MM.1S (cell line): Measurements from ENCODE around the gene OSCP1.

ENCODE experiments used
- CTCF ChIP-seq: fragments of 300-600 bp; sonication (generic); IDR thresholded peaks from 2 replicates; pipeline ENCODE4 v1.5.1; 2016; ENCODE audit warnings: antibody characterized with exemption, low read length, mixed read lengths
- EZH2phosphoT487 ChIP-seq: fragments of 300-600 bp; sonication (generic); IDR thresholded peaks from 2 replicates; pipeline ENCODE4 v1.6.1; 2018; ENCODE audit warnings: antibody characterized with exemption, low read length

- TF ChIP-seq EZH2phosphoT487 (no peak), CTCF (no peak)
These were observed 21.8 kb upstream of the OSCP1 start for GRCh38 chr1:36471830-36472641.
